Adrenal gland (tissue), 12 donors: ENCODE data around the gene KIF1A. TPM values are rescaled to one million over a fixed set of nuclear protein-coding genes. Genes with fewer than 3 reads are reported as not detected.

Experiments used
- DNase-seq, 7 donors: peaks; one replicate each; pipeline ENCODE4 v3.0.0-alpha.2; 2019 to 2020
- H3K27ac ChIP-seq, 5 donors: fragments of 200-600 bp; sonication (generic) in 4 of 5; 1 replicate in 3 of 5; 2 replicates in 2 of 5; pipeline versions ENCODE4 v1.5.1 to v1.8.0; 2016 to 2020; ENCODE audit warnings: mild to moderate bottlenecking in 1 of 5
- H3K27me3 ChIP-seq: fragments of 200-600 bp; 2 replicates; pipeline ENCODE4 v1.8.0; 2021
- H3K36me3 ChIP-seq, 2 donors: fragments of 200-600 bp; replicated peaks in 1 of 2; 1 replicate in 1 of 2; 2 replicates in 1 of 2; pipeline versions ENCODE4 v1.5.1 to v1.8.0; 2018 to 2022
- H3K4me1 ChIP-seq, 2 donors: fragments of 200-600 bp; replicated peaks in 1 of 2; 1 replicate in 1 of 2; 2 replicates in 1 of 2; pipeline versions ENCODE4 v1.5.1 to v1.8.0; 2018 to 2021
- H3K4me3 ChIP-seq, 4 donors: fragments of 200-600 bp; sonication (generic) in 3 of 4; one replicate each; pipeline ENCODE4 v1.5.1; 2016 to 2018
- H3K9me3 ChIP-seq, 3 donors: fragments of 200-600 bp; sonication (generic) in 1 of 3; replicated peaks in 1 of 3; 1 replicate in 2 of 3; 2 replicates in 1 of 3; pipeline versions ENCODE4 v1.5.1 to v1.8.0; 2016 to 2021
- CTCF ChIP-seq, 6 experiments: fragments of 450-650 bp in 4 of 6; fragments of 200-600 bp in 2 of 6; sonication (generic) in 1 of 6; IDR thresholded peaks; 1 replicate in 5 of 6; 2 replicates in 1 of 6; pipeline versions ENCODE4 v1.5.1 to v1.8.0; 2016 to 2021; ENCODE audit warnings: antibody characterized with exemption in 6 of 6, mild to moderate bottlenecking in 2 of 6, moderate library complexity in 1 of 6
- POLR2A ChIP-seq, 2 donors: fragments of 450-650 bp; IDR thresholded peaks; one replicate each; pipeline ENCODE4 v1.6.1; 2017; ENCODE audit warnings: antibody characterized with exemption in 2 of 2, mild to moderate bottlenecking in 2 of 2, moderate library complexity in 1 of 2
- WGBS, 4 donors: extraction: QIAGEN DNeasy Blood & Tissue Kit in 2 of 4; methylation state at CpG; one replicate each; pipeline versions ENCODE4 v1.1.5 to v1.1.7; 2013 to 2017; 5-methylcytosine and 5-hydroxymethylcytosine counted together
- intact Hi-C, 2 donors: fragments of 100-400 bp; cut with DNase I; formaldehyde crosslinking; loops; one replicate each; pipeline versions ENCODE4 v1.14.1 to v1.15.0; 2022 to 2023
- polyA plus RNA-seq, 3 donors: library from polyadenylated mRNA; stranded (reverse); fragments of 200-250 nt in 2 of 3; fragments of 350-450 nt in 1 of 3; fragmentation: Illumina TruSeq in 1 of 3; extraction: RNeasy Lipid Tissue Mini Kit (QIAGEN cat#74804) in 1 of 3; gene quantifications; one replicate each; pipeline ENCODE4 v1.2.3, GENCODE V29; 2013 to 2014
- total RNA-seq, 9 donors: library from RNA; depleted of rRNA in 4 of 9; stranded (reverse); fragments of >200 nt in 4 of 9; fragments of 120-200 nt in 1 of 9; fragmentation: NEBNext Ultra II Directional in 1 of 9; extraction: Animal tissue kit (Norgen Biotek cat#: 25700) in 1 of 9; gene quantifications; one replicate each; pipeline versions ENCODE4 v1.1.0 to v1.2.4, GENCODE V29; 2013 to 2023
- donor health status: healthy with polysubstance abuse.
- donor health status: Bipolar disorder and iron deficiency.
- donor health status: DM: yes; HTN: yes; CAD: no.
- donor health status: DM: no; HTN: no; CAD: no.
- donor health status: DM: no; HTN: no; CAD: no.
- donor health status: DM: yes; HTN: yes; CAD: no.

KIF1A gene
- total and polyA plus RNA-seq, 12 donors: 0.35 to 106 (median 11.5) TPM

GRCh38 chr2:240764605-240765004 is 55.4 kb downstream of the KIF1A start:
- Histone ChIP-seq H3K36me3 (no peaks in the 10 kb centered on the region), H3K27ac (no peak overlapping the region), H3K4me3 (no peak overlapping the region), H3K9me3 (no peaks in the 10 kb centered on the region), H3K27me3 (no peaks in the 10 kb centered on the region), H3K4me1 (no peaks in the 10 kb centered on the region)
- no peak for DNase-seq
- WGBS, 4 donors: 75 to 94% (median 86%) methylated on average over 4 to 5 of the region's 5 CpGs
- intact Hi-C loops: no loop called here
- TF ChIP-seq CTCF (IDR thresholded peaks at IDR 0.05): no peak
- no peak for TF ChIP-seq POLR2A (IDR thresholded peaks at IDR 0.05)

- TF ChIP-seq POLR2A (IDR thresholded peaks at IDR 0.05): no peak
- TF ChIP-seq CTCF (IDR thresholded peaks at IDR 0.05): no peak
- Histone ChIP-seq H3K4me3 (no peak overlapping the region), H3K27me3 (no peaks in the 10 kb centered on the region), H3K36me3 (no peaks in the 10 kb centered on the region), H3K9me3 (no peaks in the 10 kb centered on the region), H3K4me1 (no peaks in the 10 kb centered on the region), H3K27ac (no peak overlapping the region)
- DNase-seq: no peak
- 88 to 96% (median 92%) methylated on average over 14 to 21 of the region's 21 CpGs for WGBS, 4 donors
- intact Hi-C loops: no loop called here
Observed at GRCh38 chr2:240762971-240763370, 57.0 kb downstream of the KIF1A start.

- Histone ChIP-seq H3K9me3 (no peaks in the 10 kb centered on the region), H3K27me3 (no peaks in the 10 kb centered on the region), H3K4me3 (no peak overlapping the region), H3K4me1 (no peaks in the 10 kb centered on the region), H3K36me3 (no peaks in the 10 kb centered on the region), H3K27ac (no peak overlapping the region)
- no peak for DNase-seq
- TF ChIP-seq POLR2A (IDR thresholded peaks at IDR 0.05) (no peak), CTCF (IDR thresholded peaks at IDR 0.05) (no peak)
- WGBS, 4 donors: 80 to 92% (median 87%) methylated on average over 3 to 8 of the region's 8 CpGs
- intact Hi-C loops: no loop called here
Observed at GRCh38 chr2:240762249-240762648, 57.8 kb downstream of the KIF1A start.

- H3K4me3 ChIP-seq: no peak overlapping the region
- no peak overlapping the region for H3K27ac ChIP-seq
- H3K27me3 ChIP-seq: no peaks in the 10 kb centered on the region
- H3K9me3 ChIP-seq: no peaks in the 10 kb centered on the region
- 76 to 85% (median 84%) methylated on average over 18 to 22 of the region's 22 CpGs for WGBS, 4 donors
- no peak for TF ChIP-seq CTCF (IDR thresholded peaks at IDR 0.05)
- TF ChIP-seq POLR2A (IDR thresholded peaks at IDR 0.05): no peak
- no peaks in the 10 kb centered on the region for H3K36me3 ChIP-seq
- no peak for DNase-seq
- intact Hi-C loops: no loop called here
- H3K4me1 ChIP-seq: no peaks in the 10 kb centered on the region
Observed at GRCh38 chr2:240760576-240761246, 59.3 kb downstream of the KIF1A start.
